ENCODE measurements around the gene CRYZL1.

GRCh38 chr21:33566514-33566913 is 75.0 kb downstream of the CRYZL1 start:
- TF ChIP-seq TAF1 (IDR thresholded peaks at IDR 0.05; ENCODE audit: low read depth) (no peak), CEBPB (IDR thresholded peaks at IDR 0.05) (no peak), RAD21 (IDR thresholded peaks at IDR 0.05; ENCODE audit: low read depth) (no peak), CREB1 (IDR thresholded peaks at IDR 0.05; ENCODE audit: low read depth) (no peak)
- TF ChIP-seq, protein P1, sequence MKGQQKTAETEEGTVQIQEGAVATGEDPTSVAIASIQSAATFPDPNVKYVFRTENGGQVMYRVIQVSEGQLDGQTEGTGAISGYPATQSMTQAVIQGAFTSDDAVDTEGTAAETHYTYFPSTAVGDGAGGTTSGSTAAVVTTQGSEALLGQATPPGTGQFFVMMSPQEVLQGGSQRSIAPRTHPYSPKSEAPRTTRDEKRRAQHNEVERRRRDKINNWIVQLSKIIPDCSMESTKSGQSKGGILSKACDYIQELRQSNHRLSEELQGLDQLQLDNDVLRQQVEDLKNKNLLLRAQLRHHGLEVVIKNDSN (IDR thresholded peaks at IDR 0.05), result no peak

Data from Ishikawa (cell line).